DLD1 (cell line): ENCODE data around the gene EHD3.

Experiments used
- in situ Hi-C: cut with HindIII; loops from 2 replicates; pipeline ENCODE4 v1.10.0; 2017; ENCODE audit warnings: low sequenced_read_pairs

Gene EHD3

DNA sequence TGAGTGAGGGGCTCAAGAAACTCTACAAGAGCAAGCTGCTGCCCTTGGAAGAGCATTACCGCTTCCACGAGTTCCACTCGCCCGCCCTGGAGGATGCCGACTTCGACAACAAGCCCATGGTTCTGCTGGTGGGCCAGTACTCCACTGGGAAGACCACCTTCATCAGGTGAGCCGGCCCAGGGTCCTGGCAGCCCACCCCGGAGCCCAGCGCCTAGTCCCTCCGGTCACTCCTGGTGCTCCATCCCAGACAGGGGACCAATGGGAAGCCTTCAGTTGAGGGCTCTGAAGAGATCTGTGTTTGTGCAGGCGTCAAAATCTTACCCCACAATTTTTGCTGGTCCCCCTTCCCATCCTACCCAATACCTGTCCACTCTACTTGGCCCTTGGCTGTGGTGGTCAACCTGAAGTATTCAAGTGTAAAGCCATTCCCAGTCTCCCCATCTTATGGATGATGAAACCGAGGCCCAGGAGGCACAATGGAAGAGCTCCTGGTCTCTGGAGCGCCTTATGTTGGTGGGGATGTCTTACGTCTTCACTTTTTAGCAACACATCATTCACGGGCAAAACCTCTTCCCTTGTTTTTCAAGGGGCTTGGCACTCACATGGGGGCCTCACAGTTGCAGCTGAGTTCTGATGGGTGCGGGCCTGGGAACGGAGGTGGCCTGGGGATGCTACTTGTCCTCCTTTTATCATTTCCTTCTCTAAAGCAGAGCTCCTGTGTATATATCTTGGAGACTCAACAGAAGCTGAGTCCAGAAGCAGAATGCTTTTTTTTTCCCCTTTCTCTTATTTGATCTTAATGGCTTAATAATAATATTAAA, 941 bp downstream of the EHD3 start:
- in situ Hi-C loops = no loop called here

DNA sequence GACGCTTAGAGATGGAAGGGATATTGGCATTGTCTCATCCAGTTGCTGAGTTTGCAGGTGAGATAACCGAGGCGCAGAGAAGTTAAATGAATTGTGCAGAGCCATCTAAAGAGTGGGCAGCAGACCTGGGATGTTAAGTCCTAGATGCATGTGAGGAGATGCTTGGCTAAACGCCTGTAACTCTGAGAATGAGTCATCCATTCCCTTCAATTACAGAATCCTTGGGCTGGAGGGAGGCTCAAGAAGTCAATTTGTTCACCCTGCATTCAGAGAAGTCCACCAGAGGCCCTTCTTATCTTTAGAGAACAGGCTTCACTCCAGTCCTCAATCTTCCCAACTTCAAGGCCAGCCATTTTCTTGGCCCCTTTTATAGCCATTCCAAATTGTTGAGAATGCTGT, 1.6 kb downstream of the EHD3 start:
- in situ Hi-C loops = no loop called here

DNA sequence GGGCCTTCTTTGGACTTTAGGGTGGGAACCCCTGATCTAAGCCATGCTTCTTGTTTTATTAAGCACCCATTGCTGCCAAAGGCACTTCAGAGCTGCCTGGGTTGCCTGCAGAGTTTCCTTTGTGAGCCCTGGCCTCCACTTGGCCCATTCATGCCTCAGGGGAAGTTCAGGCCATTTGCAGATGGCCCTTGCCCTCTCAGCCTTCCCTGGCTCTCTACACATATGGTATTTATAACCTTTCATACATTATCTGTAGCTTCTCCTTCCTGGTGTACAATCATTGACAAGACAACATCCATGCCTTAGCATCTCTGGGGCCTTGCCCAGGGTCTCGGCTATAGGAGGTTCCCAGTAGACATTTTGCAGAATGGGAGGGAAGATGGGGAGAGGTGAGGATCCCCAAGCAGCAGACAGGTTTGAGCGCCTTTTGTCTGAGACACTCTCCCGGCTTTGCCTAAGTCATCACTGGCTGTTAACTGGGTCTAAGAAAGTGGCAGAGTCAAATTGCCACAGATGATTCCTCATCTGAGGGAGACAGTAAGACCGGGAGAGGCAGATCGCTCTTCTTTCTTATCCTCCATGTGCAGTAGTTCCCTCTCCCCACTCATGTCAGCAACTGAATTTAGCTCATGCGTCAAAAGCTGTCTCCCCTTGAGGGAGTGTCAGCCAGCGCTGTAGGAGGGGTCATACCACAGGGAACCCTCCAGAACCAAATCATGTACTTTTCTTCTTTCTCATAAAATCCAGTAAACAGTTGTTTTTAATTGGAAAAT, 2.7 kb downstream of the EHD3 start:
- in situ Hi-C loops = no loop called here

DNA sequence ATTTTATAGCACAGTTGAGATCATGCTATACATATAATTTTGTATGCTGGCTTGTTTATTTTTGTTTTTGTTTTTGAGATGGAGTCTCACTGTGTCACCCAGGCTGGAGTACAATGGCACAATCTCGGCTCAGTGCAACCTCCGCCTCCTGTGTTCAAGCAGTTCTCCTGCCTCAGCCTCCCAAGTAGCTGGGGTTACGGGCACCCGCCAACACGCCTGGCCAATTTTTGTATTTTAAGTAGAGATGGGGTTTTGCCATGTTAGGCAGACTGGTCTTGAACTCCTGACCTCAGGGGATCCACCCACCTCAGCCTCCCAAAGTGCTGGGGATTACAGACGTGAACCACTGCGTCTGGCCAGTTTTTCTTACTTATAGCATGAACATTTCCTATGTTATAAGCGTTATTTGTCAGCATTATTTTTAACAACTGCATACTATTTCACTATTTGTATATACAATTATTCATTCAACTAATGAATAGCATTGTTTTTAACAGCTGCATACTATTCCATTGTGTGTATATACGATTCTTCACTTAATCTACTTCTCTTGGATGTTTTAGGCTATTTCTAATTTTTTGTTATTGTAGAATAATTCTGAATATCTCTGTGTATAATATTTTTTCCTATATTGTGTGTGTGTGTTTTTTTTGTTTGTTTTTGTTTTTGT, 3.5 kb downstream of the EHD3 start:
- in situ Hi-C loops = no loop called here

DNA sequence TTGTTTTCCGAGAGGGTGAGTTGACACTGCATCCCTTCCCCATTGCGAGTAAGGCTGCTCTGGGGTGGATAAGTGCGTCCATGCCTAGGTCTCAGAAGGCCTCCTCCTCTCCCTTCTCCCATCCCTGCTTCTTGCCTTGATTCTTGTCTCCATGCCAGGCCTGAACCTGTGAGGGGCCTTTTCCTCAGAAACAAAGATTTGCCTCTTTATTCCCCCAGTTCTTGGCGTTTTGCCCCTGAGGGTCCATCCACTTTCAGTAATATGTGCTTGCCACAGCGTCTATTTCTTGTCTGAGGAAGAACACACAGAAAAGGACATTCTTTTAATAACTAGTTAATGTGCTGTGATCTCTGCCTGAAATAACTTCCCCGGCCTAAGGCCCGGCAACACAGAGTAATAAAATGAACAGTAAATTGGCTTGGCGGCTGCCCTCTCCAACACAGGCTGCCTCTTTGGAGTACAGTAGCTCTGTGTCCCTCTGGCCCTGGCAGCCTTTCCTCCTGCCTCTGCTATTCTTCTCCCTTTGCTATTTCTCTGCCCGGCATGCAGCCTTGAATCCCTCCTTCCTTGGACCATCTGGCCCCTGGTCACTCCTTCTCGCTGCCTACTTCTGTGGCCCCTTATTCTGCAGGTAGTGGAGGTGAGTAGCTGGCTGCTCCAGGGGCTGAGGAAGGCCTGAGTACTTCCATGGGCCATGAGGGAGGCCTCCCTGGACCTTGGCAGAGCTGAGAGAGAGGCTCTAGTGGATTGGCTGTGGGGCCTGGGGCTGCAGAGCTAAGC, 4.4 kb downstream of the EHD3 start:
- in situ Hi-C loops = no loop called here

DNA sequence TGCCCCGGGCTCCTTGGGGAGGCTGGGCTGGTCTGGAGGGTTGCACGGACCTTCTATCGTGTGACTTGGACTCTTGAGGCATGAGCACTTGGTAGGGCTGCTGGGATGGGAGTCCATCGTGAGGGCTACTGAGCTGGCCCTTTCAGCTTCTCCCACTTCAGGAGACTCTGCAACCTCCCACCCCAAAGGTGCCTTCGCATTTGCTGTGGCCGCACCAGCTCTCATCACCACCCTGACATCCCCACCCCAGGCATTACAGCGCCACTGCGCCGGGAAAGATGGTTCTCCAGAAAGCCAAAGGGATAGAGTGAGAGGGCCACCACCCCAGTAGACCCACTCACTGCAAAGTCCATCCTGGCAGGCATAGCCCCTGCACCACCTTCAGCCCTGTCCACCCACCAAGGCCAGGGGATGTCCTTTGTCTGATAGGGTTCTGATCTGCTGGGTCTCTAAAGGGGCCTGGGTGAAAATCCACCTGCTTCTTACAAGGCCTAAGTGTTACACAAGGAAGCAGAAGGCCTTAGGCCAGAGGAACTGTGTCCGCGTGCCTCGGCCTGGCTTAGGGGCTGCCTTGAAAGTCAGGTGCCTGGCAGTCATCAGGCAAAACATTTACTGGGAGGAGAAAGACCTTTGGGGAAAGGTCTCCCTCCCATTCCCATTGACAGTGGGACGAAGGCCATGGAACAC, 5.1 kb downstream of the EHD3 start:
- in situ Hi-C loops = no loop called here

DNA sequence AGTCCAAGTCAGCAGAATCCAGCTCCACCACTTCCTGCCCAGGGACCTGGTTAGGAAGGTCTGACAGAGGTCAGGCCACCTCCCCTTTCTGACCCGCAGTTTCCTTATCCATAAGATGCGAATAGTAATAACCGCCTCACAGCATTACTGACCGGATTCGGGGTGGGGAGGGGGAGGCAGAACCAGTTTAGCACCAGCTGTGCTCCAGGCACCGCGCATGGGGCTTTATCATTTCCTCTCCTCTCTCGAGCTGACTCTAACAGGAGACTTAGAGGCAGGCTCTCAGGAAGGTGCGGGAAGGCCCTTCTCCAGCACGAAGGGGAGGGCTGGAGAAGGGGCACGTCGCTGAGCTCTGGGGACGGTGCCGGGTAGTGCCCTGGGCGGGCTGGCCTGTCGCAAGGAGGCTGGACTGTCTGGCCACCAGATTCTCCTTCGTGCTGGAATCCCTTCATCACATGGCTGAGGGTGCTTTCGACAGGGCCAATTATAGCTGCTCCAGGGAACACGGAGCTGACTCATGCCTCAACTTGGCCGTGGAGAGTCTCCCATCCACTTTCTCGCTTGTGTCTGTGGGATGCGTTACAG, 5.7 kb downstream of the EHD3 start:
- in situ Hi-C loops = no loop called here

DNA sequence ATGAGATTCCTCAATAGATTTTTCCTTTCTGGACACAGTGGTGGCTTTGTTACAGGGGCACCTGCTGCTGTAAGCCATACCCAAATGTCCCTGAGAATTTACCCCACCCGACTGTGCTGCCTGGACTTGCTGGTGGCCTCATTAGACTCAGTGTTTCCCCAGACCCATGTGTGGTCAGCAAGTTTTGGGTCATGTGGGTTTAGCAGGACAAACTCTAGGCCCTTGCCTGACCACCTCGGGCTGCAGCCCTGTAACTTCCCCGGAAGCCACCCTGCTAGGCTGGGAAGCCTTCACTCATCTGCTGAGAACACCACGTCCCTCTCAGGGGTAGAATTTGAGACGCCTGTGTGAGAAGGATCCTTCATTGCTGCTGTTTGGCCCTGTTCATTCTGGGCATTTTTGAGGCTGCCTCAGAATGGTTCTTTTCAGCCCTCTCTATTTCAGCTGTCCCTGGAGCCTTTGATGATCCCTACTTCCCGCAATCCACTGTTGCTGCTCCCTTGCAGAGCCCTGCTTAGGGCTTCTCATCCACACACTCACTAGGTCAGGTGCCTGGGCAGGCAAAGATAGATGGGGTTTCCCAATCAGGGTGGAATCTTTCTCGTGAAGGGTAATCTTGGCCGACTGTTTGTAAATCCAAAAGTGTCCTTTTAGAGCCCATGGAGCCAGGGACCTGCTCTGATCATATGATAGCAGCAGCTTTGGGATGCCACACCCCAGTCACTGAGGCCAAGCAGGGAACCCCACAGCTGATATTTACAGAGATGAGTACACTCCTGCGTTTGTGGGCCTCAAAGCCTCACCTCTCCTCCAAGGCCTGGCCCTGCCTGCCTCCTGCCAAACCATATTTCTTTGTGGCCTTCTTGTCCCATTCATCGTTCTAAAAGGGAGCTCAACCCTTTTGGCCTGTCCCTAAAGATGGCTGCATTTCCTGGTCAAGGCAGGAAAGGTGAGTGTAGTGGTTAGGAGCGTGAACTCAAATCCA, 6.7 kb downstream of the EHD3 start:
- in situ Hi-C loops = no loop called here

DNA sequence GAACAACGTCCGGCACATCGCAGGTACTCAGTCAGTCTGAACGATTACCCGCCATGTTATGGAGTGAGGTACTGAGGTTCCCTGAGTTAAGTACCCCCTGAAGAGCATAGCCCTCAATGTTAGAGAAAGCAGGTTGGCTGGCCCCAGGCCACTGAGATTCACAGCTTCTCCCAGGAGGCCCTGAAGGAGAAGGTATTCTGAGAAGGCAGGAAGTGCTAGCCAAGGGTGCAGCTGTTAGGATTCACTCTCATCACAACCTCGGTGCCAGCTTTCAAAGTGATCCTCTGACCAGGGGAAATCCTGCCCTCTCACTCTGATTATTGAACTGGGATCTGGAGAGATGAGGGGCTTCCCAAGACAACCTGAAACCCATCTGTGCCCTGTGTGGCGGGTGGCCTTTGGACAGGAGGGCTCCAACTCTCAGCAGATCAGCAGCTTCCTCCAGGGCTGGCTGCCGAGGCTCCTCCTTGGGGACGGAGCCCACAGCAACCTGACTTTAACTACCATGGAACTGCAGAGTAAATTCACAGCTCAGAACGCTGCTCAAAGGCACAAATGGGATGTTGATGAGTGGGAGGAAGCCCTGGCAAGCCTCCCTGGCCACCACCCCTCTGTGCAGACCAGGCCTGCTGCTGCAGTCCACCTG, 7.8 kb downstream of the EHD3 start:
- in situ Hi-C loops = no loop called here

DNA sequence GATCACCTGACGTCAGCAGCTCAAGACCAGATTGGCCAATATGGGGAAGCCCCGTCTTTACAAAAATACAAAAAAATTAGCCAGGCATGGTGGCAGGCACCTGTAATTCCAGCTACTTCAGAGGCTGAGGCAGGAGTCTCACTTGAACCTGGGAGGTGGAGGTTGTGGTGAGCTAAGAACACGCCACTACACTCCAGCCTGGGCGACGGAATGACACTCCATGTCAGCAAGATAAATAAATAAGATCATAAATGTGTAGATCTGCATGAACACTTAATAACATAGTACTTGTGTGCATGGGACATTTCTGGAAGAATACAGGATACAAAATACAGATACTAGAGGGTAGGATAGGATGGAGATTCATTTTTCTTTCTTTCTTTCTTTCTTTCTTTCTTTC, 9.1 kb downstream of the EHD3 start:
- in situ Hi-C loops = no loop called here

DNA sequence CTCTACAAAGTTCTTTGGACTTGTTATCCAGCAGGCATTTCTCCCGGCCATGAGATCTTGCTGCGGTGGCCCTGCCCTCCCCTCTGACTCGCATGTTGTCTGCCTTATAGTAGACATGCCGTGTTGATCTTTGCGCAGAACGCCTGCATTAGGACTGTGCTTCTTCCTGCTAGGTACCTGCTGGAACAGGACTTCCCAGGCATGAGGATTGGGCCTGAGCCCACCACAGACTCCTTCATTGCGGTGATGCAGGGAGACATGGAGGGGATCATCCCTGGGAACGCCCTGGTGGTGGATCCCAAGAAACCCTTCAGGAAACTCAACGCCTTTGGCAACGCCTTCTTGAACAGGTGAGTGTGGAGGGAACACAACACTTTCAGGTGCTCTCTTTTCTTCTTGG, 10.1 kb downstream of the EHD3 start:
- in situ Hi-C loops = no loop called here

DNA sequence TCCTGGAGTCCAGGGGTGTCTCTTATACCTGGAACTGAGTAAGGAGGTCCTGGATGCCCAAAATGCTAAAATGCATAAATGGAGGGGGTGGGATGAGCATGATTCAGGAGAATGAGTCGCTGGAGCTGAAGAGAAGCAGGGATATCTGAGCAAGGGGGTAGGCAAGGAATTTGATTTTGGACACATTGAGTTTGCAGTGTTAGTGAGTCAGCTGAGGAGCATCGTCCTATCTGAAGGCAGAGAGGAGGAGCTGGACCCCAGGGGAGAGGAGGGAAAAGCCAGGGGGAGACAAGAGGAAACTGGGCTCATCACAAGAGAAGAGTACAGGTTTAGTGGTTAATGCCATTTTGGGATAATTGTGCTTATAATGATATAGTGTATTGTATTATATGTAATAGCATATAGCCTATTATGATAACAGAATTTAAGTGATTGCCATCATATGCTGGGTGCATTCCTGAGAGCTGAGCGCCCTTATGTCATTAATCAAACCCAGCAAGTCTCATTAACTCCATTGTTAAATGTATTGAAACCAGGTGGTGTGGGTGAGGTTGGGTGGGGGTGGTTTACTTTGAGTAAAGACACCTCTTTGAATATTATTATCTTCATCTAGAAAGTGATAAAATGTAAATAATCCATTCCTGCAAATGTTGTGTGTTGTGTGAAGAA, 12.4 kb downstream of the EHD3 start:
- in situ Hi-C loops = no loop called here

DNA sequence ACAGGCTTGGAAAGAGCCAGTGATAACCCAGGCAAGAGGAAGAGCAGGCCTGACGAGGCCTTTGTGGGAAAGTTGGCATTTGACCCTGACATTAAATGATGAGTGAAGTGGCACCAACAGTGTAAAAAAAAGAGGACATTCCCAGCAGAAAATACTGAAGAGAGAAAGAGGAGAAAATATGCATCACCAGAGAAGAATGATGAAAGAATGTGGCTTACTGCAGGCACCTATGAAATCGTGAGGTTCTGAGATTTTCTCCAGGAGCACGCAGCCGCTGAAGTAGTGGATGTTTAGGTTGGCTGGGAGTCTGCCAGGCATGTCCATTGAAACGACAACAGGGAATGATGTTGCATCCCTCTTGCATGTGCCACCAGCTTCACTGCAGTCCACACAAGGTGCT, 13.8 kb downstream of the EHD3 start:
- in situ Hi-C loops = no loop called here

DNA sequence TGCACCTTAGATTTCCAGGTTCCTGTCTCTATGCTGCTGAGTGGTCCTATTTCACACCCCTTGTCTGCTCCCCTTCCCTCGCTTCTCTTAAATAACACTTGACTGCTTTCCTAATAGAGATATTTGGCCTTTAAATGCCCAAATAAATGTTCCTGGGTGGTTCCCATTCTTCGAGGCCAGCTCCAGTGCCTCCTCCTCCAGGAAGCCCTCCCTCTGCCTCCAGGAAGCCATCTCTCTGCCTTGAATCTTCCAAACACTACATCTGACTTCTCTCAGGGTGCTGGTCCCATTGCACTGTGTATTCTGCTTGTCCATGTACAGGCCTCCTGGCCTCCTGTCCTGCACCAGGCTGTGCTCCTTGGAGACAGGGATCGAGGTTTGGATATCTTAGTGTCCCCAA, 14.2 kb downstream of the EHD3 start:
- in situ Hi-C loops = no loop called here

DNA sequence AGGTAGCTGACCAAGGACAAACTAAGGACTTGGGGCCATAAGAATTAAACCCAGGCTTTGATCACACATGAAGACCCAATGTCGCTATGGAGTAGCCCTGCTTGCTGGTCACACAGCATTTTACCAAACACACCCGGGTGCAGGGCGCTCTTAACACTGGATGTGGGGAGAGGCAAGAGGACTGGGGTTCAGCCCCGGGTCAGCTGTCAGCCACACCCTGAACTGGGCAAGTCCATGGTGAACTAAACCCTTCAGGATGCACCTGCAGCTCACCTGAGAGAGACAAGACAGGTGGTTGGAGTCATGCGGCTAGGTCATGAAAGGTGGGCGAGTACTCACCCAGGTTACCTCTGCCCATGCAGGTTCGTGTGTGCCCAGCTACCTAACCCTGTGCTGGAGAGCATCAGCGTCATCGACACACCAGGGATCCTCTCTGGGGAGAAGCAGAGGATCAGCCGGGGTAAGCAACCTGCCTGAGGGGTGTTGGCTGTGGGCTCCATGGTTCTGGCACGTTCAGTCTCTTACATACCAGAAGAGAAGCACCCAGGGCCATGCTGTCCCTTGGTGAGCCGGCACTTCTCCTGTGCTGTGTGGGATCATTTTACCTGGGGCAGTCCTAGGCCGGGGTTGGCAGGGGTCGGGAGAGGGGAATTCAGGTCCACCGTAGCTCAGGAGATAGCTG, 15.2 kb downstream of the EHD3 start:
- in situ Hi-C loops = no loop called here

DNA sequence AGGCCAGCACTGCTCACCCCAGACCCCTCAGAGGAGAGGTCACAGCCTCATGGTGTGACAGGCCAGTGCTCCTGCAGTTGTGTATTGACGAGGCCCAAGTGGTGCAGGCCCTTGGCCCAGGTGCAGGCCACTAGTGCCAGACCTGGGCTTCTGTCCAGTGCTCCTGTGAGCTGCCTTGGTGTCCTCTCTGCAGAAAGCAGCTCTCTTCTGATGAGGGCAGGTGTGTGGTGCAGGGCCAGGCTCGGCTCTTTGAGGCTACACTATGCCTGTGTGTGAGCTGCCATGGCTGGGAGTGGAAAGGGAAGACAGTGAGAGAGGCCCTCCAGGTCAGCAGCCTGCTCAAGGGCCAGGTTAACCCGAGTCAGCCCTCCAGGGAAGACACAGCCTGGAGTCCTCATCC, 17.1 kb downstream of the EHD3 start:
- in situ Hi-C loops = no loop called here

DNA sequence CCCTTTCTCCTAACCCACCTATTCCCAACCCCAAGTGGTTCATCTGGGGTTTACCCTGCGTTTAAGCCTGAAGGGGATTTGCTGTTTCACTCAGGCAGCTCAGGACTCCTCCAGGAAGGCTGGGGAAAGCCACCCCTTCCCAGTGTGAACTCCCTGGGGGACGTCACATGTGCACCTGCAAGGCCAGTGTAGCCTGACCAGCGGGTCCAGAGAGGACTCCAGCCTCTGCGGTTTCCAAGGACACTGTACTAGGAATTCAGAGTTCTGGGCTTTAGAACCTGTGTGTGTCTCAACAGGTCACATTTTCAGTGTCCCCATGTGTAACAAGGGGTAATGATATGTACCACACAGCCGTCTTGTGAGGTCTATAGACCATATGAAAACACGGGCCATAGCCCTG, 17.9 kb downstream of the EHD3 start:
- in situ Hi-C loops = no loop called here
